Neutrophil (primary cell): ENCODE results near the gene CEP89.
"Not testable (repeated sequence)": the region's sequence is repeated elsewhere in the genome, so short reads cannot be mapped to it uniquely, and the experiment has no call there.

ENCODE experiments used
- H3K27ac ChIP-seq: fragments of 200-600 bp; sonication (generic); 2 replicates; pipeline ENCODE4 v1.5.1; 2016; ENCODE audit warnings: mild to moderate bottlenecking, moderate library complexity
- H3K27me3 ChIP-seq: fragments of 200-600 bp; sonication (generic); 2 replicates; pipeline ENCODE4 v1.6.0; 2016; ENCODE audit warnings: mild to moderate bottlenecking
- H3K36me3 ChIP-seq: fragments of 200-600 bp; sonication (generic); 2 replicates; pipeline ENCODE4 v1.5.1; 2017
- H3K4me1 ChIP-seq, 2 experiments: fragments of 200-600 bp in 1 of 2; sonication (generic) in 1 of 2; 1 replicate in 1 of 2; 2 replicates in 1 of 2; pipeline versions ENCODE4 v1.5.1 to v1.6.1; 2013 to 2016; ENCODE audit warnings: low read depth in 1 of 2, low read length in 1 of 2, mild to moderate bottlenecking in 1 of 2, moderate library complexity in 1 of 2; ENCODE audit not compliant: control insufficient read depth in 1 of 2, insufficient read depth in 1 of 2
- H3K4me3 ChIP-seq, 2 experiments: fragments of 200-600 bp in 1 of 2; sonication (generic) in 1 of 2; 1 replicate in 1 of 2; 2 replicates in 1 of 2; pipeline ENCODE4 v1.5.1; 2013 to 2016; ENCODE audit warnings: low read depth in 1 of 2, low read length in 1 of 2, mild to moderate bottlenecking in 1 of 2, moderate library complexity in 1 of 2
- H3K9me3 ChIP-seq: fragments of 200-600 bp; sonication (generic); 2 replicates; pipeline ENCODE4 v1.5.1; 2016
- CTCF ChIP-seq: fragments of 200-600 bp; sonication (generic); IDR thresholded peaks from 2 replicates; pipeline ENCODE4 v1.5.1; 2016; ENCODE audit warnings: antibody characterized with exemption

The CEP89 gene

GRCh38 chr19:32887572-32888215 lies 84.1 kb downstream of the CEP89 start:
- H3K9me3 ChIP-seq, result peaks cover 10% of the 10 kb centered on the region
- H3K4me1 ChIP-seq, result no peaks in the 10 kb centered on the region
- H3K36me3 ChIP-seq, result no peaks in the 10 kb centered on the region
- TF ChIP-seq CTCF, result no peak
- H3K4me3 ChIP-seq, result no peak overlapping the region
- H3K27me3 ChIP-seq, result no peaks in the 10 kb centered on the region
- no peak overlapping the region for H3K27ac ChIP-seq

DNA sequence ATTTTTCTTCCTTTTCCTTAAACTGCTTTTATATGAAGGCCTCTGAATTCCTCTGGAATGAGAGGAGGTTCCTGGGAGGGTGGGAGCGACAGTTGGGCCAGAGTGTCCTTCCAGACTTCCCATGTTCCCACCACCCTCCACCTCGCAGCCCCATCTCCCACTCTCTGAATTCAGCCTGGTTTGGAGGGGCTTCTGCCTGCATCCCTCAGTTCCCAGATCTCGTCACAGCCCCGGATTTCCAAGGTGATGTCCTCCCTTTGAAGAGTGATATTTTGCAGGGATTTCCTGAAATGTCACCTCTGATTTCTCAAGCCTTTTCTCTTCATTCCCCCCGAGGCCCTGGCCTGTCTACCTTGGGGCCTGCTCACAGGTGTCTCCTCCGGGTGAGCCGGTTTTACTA lies 85.5 kb downstream of the CEP89 start:
- Histone ChIP-seq H3K9me3 (peaks cover 5% of the 10 kb centered on the region), H3K27me3 (no peaks in the 10 kb centered on the region), H3K27ac (no peak overlapping the region), H3K36me3 (no peaks in the 10 kb centered on the region), H3K4me3 (no peak overlapping the region), H3K4me1 (no peaks in the 10 kb centered on the region)
- TF ChIP-seq CTCF, result no peak

DNA sequence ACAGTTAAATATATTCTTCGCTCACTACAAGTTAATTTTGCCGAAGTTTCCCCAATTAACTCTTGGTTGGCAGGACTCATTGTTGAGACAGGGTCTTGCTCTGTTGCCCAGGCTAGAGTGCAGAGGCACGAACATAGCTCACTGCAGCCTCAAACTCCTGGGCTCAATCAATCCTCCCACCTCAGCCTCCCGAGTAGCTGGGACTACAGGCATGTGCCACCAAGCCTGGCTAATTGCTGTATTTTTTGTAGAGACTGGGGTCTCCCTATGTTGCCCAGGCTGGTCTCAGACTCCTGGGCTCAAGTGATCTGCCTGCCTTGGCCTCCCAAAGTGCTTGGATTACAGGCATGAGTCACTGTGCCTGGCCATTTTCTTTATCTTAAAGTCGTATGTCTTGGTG lies 86.5 kb downstream of the CEP89 start:
- H3K4me1 ChIP-seq, H3K36me3 ChIP-seq, H3K4me3 ChIP-seq, H3K27me3 ChIP-seq, H3K9me3 ChIP-seq, H3K27ac ChIP-seq: not testable (repeated sequence)

DNA sequence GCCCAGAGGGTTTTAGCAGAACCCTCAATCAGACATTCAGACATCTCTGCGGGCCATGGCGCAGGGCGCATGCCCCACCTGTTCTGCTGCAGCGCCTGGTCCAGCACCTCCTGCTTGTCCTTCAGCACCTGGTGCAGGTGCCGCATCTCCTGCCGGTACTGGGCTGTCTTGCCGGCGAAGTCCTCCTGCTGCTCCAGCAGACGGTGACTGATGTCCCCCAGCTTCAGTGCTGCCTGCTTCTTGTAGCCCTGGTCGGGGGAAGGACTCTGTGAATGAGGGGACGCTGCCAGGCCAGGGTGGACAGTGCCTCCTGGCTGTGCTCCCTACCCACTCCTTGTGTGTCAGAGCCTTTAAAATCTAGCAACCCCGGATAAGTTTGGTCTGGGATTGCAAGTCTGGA lies 90.0 kb downstream of the CEP89 start:
- no peak overlapping the region for H3K27ac ChIP-seq
- H3K9me3 ChIP-seq, result no peaks in the 10 kb centered on the region
- no peaks in the 10 kb centered on the region for H3K4me1 ChIP-seq
- no peak for TF ChIP-seq CTCF
- no peaks in the 10 kb centered on the region for H3K27me3 ChIP-seq
- peaks cover 11% of the 10 kb centered on the region for H3K36me3 ChIP-seq
- H3K4me3 ChIP-seq, result no peak overlapping the region

DNA sequence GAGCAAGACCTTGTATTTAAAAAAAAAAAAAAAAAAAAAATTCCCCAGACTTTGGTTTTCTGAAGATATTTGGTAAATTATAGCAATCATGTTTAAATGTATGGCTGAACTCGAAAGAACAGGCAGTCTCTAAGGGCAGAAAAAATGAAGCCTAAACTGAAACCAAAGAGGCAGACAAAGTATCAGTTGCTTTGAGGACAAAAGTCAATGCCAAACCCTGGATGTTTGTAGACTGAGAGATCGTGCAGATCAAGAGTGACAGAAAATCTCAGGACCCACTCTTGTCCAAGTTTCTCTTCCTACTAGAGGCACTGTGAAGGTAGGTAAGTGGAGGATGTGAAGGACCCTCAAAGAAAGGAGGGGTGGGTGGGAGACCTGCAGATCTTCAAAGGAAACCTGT lies 91.1 kb downstream of the CEP89 start:
- TF ChIP-seq CTCF, result no peak
- Histone ChIP-seq H3K4me3 (no peak overlapping the region), H3K27ac (no peak overlapping the region), H3K27me3 (no peaks in the 10 kb centered on the region), H3K9me3 (no peaks in the 10 kb centered on the region), H3K4me1 (no peaks in the 10 kb centered on the region), H3K36me3 (peaks cover 11% of the 10 kb centered on the region)

DNA sequence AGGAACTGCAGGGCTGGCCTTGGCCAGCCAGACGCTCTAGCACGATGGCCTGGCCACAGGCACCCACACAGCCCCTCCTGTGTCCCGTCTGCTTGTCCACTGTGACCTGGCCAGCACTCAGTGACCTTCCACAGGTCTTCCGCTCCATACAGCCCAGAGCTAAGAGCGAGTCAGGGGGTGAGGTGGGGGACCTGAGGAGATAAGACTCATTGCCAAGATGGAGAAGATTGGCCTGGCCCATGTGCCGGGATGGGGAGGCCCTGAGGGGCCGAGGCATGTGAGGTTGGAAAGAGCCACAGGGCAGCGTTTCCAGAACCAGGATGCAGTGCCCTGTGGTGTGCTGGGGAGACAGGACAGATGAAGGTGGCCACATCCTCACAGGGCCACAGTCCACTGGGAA lies 92.0 kb downstream of the CEP89 start:
- TF ChIP-seq CTCF, result no peak
- H3K4me1 ChIP-seq, result no peaks in the 10 kb centered on the region
- H3K27ac ChIP-seq, result no peak overlapping the region
- peaks cover 11% of the 10 kb centered on the region for H3K36me3 ChIP-seq
- no peaks in the 10 kb centered on the region for H3K27me3 ChIP-seq
- H3K4me3 ChIP-seq, result no peak overlapping the region
- no peaks in the 10 kb centered on the region for H3K9me3 ChIP-seq
